ENCODE measurements around the gene AKAP8L. TPM values are rescaled to one million over a fixed set of nuclear protein-coding genes. Genes with fewer than 3 reads are reported as not detected.

Gene AKAP8L
- total and polyA plus RNA-seq, 2 experiments from 2014 or later, result 21.5 to 38.3 TPM

DNA sequence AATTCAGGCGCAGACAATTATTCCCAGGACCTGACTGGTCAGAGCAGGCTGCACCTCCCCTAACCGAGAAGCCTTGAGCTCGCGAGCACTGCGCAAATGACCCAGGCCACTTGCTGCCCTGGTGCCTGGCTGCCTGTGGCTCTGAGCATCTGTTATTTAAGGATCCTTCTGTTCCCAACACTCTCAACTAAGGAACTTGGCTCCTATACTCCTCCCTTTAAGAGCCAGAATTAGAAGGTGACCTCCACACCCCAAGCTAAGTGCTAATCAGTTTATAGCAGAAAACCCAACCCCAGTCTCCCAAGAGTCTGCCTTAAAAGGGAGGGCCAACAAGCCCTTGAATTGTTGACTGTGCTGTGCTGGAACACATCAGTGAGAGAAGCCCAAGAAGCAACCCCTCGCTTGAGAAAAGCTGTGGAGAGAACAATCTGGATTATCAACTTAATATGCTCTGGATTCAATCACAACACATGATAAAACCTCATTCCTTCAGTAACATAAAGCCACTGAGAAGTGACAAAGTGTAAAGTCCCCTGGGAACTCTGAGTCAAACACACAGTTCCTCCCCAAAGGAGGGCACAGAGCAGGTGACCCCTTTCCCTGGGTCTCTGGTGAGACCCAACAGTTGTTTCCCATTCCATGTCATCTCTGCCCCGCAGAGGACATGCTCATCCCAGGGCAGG, 14.6 kb downstream of the AKAP8L start:
- Histone ChIP-seq H3K27me3 (replicated peaks; ENCODE audit: insufficient read depth) (no peaks in the 10 kb centered on the region), H3K79me2 (ENCODE audit: insufficient read depth) (peaks cover 91% of the 10 kb centered on the region), H3K9ac (no peak overlapping the region), H3K4me1 (ENCODE audit: insufficient read depth) (no peaks in the 10 kb centered on the region), H3K4me2 (ENCODE audit: unreplicated experiment) (no peak overlapping the region), H3F3A (ENCODE audit: insufficient read depth) (peaks cover 3% of the 10 kb centered on the region; the same call in 1 of the 2 replicates), H4K20me1 (ENCODE audit: insufficient read depth) (peaks cover 6% of the 10 kb centered on the region; the same call in 1 of the 2 replicates), H3K4me3 (no peak overlapping the region), H3K36me3 (ENCODE audit: low read depth) (peaks cover 12% of the 10 kb centered on the region; the same call in 1 of the 2 replicates), H3K9me2 (ENCODE audit: insufficient read depth) (no peaks in the 10 kb centered on the region), H3K27ac (no peak overlapping the region), H2AFZ (no peak overlapping the region), H3K9me3 (ENCODE audit: low read depth) (no peaks in the 10 kb centered on the region)
- WGBS, 2 experiments (ENCODE audit: low coverage in 1 of 2, low lambda C conversion rate in 2 of 2, missing lambda C conversion rate in 2 of 2), result 73 to 80% methylated on average over 7 of the region's 7 CpGs
- in situ Hi-C loops (cut with MboI), result no loop called here
- TF ChIP-seq EZH2phosphoT487 (IDR thresholded peaks at IDR 0.05; ENCODE audit: insufficient read depth, low read depth) (no peak), EZH2 (IDR thresholded peaks at IDR 0.05; ENCODE audit: insufficient read depth, poor library complexity, severe bottlenecking) (no peak)
- no peak for DNase-seq

DNA sequence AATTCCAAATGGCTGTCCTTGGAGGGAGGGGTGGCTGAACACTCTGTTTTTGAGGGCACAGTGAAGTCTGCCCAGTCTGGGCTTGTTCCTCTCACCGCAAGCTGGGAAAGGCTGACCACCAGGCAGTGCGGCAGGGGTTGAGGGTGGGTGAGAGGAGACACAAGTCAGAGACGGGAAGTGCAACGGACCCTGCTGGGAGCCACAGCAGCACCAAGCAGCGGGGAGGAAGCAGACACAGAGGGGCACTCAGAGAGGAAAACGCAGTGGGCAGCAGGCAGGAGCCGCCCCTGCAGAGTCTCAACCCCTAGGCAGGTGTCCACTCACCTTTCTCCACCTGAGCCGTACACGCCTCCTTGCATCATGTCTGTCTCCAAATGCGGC, 15.6 kb downstream of the AKAP8L start:
- H3K4me3 ChIP-seq, result no peak overlapping the region
- H3F3A ChIP-seq (ENCODE audit: insufficient read depth), result no peaks in the 10 kb centered on the region
- no peak for TF ChIP-seq EZH2 (IDR thresholded peaks at IDR 0.05; ENCODE audit: insufficient read depth, poor library complexity, severe bottlenecking)
- TF ChIP-seq EZH2phosphoT487 (IDR thresholded peaks at IDR 0.05; ENCODE audit: insufficient read depth, low read depth), result no peak
- H3K9me3 ChIP-seq (ENCODE audit: low read depth), result no peaks in the 10 kb centered on the region
- peaks cover 11% of the 10 kb centered on the region; the same call in 1 of the 2 replicates for H3K36me3 ChIP-seq (ENCODE audit: low read depth)
- H3K9ac ChIP-seq, result no peak overlapping the region
- H2AFZ ChIP-seq, result no peak overlapping the region
- in situ Hi-C loops (cut with MboI), result no loop called here
- H3K4me2 ChIP-seq (ENCODE audit: unreplicated experiment), result no peak overlapping the region
- no peaks in the 10 kb centered on the region for H3K27me3 ChIP-seq (replicated peaks; ENCODE audit: insufficient read depth)
- peaks cover 80% of the 10 kb centered on the region for H3K79me2 ChIP-seq (ENCODE audit: insufficient read depth)
- WGBS, 2 experiments (ENCODE audit: low coverage in 1 of 2, low lambda C conversion rate in 2 of 2, missing lambda C conversion rate in 2 of 2), result 89 to 92% methylated on average over 10 of the region's 10 CpGs
- no peaks in the 10 kb centered on the region for H3K9me2 ChIP-seq (ENCODE audit: insufficient read depth)
- peaks cover 6% of the 10 kb centered on the region; the same call in 1 of the 2 replicates for H4K20me1 ChIP-seq (ENCODE audit: insufficient read depth)
- no peak for DNase-seq
- H3K27ac ChIP-seq, result no peak overlapping the region
- H3K4me1 ChIP-seq (ENCODE audit: insufficient read depth), result no peaks in the 10 kb centered on the region

GRCh38 chr19:15402411-15403150, 16.2 kb downstream of the AKAP8L start:
- Histone ChIP-seq H3K27ac (no peak overlapping the region), H4K20me1 (ENCODE audit: insufficient read depth) (peaks cover 6% of the 10 kb centered on the region; the same call in 1 of the 2 replicates), H3K4me3 (no peak overlapping the region), H3K79me2 (ENCODE audit: insufficient read depth) (peaks cover 75% of the 10 kb centered on the region), H3K36me3 (ENCODE audit: low read depth) (peaks cover 7% of the 10 kb centered on the region; the same call in 1 of the 2 replicates), H3F3A (ENCODE audit: insufficient read depth) (no peaks in the 10 kb centered on the region), H3K27me3 (replicated peaks; ENCODE audit: insufficient read depth) (no peaks in the 10 kb centered on the region), H3K4me1 (ENCODE audit: insufficient read depth) (no peaks in the 10 kb centered on the region), H3K9me3 (ENCODE audit: low read depth) (no peaks in the 10 kb centered on the region), H3K9ac (no peak overlapping the region), H2AFZ (no peak overlapping the region), H3K4me2 (ENCODE audit: unreplicated experiment) (no peak overlapping the region), H3K9me2 (ENCODE audit: insufficient read depth) (no peaks in the 10 kb centered on the region)
- no peak for DNase-seq
- in situ Hi-C loops (cut with MboI), result no loop called here
- TF ChIP-seq EZH2phosphoT487 (IDR thresholded peaks at IDR 0.05; ENCODE audit: insufficient read depth, low read depth), result no peak
- no peak for TF ChIP-seq EZH2 (IDR thresholded peaks at IDR 0.05; ENCODE audit: insufficient read depth, poor library complexity, severe bottlenecking)
- 90 to 92% methylated on average over 15 of the region's 15 CpGs for WGBS, 2 experiments (ENCODE audit: low coverage in 1 of 2, low lambda C conversion rate in 2 of 2, missing lambda C conversion rate in 2 of 2)

GRCh38 chr19:15401397-15401710, 17.4 kb downstream of the AKAP8L start:
- Histone ChIP-seq H3K79me2 (ENCODE audit: insufficient read depth) (peaks cover 71% of the 10 kb centered on the region), H3K27ac (no peak overlapping the region), H2AFZ (no peak overlapping the region), H3K4me3 (no peak overlapping the region), H3K9ac (no peak overlapping the region), H3K27me3 (replicated peaks; ENCODE audit: insufficient read depth) (no peaks in the 10 kb centered on the region), H3K9me3 (ENCODE audit: low read depth) (no peaks in the 10 kb centered on the region), H3F3A (ENCODE audit: insufficient read depth) (no peaks in the 10 kb centered on the region), H3K9me2 (ENCODE audit: insufficient read depth) (no peaks in the 10 kb centered on the region), H3K36me3 (ENCODE audit: low read depth) (peaks cover 20% of the 10 kb centered on the region), H3K4me2 (ENCODE audit: unreplicated experiment) (no peak overlapping the region), H4K20me1 (ENCODE audit: insufficient read depth) (peaks cover 6% of the 10 kb centered on the region; the same call in 1 of the 2 replicates), H3K4me1 (ENCODE audit: insufficient read depth) (no peaks in the 10 kb centered on the region)
- in situ Hi-C loops (cut with MboI), result no loop called here
- no peak for TF ChIP-seq EZH2 (IDR thresholded peaks at IDR 0.05; ENCODE audit: insufficient read depth, poor library complexity, severe bottlenecking)
- TF ChIP-seq EZH2phosphoT487 (IDR thresholded peaks at IDR 0.05; ENCODE audit: insufficient read depth, low read depth), result no peak
- no peak for DNase-seq
- 96% methylated on average over 10 to 17 of the region's 17 CpGs for WGBS, 2 experiments (ENCODE audit: low coverage in 1 of 2, low lambda C conversion rate in 2 of 2, missing lambda C conversion rate in 2 of 2)
